Measurements from ENCODE around the gene ATP6V0E1.

DNA sequence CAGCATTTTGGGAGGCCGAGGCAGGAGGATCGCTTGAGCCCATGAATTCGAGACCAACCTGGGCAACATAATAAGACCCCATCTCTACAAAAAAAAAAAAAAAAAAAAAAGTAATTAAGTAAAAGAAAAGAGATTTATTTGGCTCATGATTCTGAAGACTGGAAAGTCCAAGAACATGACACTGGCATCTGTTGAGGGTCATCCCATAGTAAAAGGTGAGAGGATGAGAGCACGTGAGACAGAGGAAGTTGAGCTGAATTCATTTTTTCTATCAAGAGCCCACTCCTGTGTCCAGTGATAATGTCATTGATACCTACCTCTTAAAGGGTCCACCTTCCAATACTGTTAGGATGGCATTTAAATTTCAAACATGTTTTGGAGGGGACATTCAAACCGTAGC, 92.4 kb downstream of the ATP6V0E1 start:
- TF ChIP-seq, protein P1, sequence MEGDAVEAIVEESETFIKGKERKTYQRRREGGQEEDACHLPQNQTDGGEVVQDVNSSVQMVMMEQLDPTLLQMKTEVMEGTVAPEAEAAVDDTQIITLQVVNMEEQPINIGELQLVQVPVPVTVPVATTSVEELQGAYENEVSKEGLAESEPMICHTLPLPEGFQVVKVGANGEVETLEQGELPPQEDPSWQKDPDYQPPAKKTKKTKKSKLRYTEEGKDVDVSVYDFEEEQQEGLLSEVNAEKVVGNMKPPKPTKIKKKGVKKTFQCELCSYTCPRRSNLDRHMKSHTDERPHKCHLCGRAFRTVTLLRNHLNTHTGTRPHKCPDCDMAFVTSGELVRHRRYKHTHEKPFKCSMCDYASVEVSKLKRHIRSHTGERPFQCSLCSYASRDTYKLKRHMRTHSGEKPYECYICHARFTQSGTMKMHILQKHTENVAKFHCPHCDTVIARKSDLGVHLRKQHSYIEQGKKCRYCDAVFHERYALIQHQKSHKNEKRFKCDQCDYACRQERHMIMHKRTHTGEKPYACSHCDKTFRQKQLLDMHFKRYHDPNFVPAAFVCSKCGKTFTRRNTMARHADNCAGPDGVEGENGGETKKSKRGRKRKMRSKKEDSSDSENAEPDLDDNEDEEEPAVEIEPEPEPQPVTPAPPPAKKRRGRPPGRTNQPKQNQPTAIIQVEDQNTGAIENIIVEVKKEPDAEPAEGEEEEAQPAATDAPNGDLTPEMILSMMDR (IDR thresholded peaks at IDR 0.05), result no peak
- no peak for TF ChIP-seq ZFX (IDR thresholded peaks at IDR 0.05; ENCODE audit: borderline replicate concordance)
